Stimulated activated CD4-positive, alpha-beta T cell treated with anti-CD3 and anti-CD28 coated beads, Interleukin-4, amount 100 ng/mL, for 48 hours (primary cell): ENCODE results near the gene COA8.
"Not testable (repeated sequence)": the region's sequence is repeated elsewhere in the genome, so short reads cannot be mapped to it uniquely, and the experiment has no call there.

Source experiments
- DNase-seq, 2 donors: peaks; one replicate each; pipeline ENCODE4 v3.0.0-alpha.2; 2020; ENCODE audit warnings: low read depth in 2 of 2

COA8 gene

GRCh38 chr14:103574104-103574503, 11.3 kb downstream of the COA8 start:
- DNase-seq: no peak

DNA sequence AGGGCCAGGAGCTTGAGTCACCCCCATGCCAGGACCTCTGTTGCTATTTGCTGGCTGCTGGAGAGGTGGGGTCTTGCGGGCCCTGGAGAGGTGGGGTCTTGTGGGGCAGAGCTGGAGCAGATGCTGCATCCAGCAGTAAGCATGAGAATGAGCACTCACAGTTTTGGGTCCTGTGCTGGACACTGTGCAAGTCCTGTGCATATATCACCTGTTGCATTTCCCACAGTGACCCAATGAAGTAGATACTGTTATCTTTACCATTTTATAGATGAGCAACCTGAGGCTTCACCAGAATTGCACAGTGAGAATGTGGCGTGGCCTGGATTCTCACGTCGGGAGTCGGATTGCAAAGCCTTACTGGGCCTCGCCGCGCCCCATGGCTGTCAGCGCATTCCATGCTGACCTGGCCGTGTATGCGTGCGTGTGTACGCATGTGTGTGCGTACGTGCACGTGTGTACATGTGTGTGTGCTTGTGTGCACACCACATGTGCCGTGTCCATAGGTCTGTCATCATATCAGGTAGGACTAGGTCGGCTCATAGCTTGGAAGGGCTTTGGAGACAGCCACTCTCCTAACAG, 12.0 kb downstream of the COA8 start:
- no peak for DNase-seq

- DNase-seq: no peak
These were observed 13.7 kb downstream of the COA8 start for GRCh38 chr14:103576371-103577024.

- no peak for DNase-seq
These were observed 15.8 kb downstream of the COA8 start for GRCh38 chr14:103578401-103579075.

DNA sequence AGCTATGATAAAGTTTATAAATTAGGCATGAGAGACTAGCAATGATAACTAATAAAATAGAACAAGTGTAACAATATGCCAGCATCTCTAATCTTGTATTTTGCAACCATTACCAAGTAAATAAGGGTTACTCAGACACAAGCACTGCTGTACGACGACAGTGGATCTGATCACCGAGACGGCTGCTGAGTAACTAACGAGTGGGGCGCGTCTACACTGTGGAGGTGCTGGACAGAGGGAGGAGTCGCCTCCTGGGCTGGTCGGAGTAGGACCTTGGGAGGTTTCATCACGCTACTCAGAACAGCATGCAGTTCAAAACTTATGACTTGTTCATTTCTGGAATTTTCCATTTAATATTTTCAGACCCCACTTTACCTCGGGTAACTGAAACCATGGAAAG, 18.4 kb downstream of the COA8 start:
- no peak for DNase-seq

- no peak for DNase-seq
These were observed 19.4 kb downstream of the COA8 start for GRCh38 chr14:103581954-103582703.

DNA sequence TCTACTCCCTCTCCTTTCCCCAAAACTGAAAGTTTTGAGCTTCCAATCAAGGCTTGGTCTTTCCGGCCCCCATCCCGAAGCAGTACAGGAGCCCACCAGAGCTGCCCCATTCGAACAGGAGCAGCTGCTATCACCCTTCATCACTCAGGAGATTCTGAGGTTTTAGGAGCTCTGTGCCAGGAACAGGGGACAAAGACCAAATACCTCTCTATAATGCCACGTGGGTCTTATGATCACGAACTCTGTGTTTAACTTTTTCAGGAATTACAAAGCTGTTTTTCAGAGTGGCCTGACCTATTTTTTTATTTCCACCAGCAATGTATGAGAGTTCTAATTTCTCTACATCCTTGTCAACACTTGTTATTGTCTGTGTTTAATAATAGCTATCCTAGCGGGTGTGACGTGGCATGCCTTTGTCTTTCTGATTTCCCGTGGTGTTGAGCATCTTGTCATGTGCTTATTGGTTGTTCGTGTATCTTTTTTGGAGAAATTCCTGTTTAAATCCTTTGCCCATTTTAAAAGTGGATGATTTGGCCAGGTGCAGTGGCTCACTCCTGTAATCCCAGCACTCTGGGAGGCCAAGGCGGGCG, 21.7 kb downstream of the COA8 start:
- DNase-seq: no peak

DNA sequence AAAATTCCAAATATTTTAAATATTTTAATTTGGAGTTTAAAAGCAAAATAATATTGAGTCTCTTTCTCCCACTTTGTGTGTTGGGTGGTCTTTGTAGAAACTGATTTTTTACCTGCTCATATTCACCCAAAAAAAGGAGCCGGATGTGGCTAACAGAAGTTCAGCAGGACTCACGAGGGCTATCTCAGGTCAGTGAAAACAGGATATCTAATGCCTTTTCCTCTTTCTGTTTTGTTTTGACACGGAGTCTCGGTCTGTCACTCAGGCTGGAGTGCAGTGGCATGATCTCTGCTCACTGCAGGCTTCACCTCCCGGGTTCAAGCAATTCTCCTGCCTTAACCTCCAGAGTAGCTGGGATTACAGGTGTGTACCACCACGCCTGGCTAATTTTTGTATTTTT, 30.8 kb downstream of the COA8 start:
- no peak for DNase-seq

DNA sequence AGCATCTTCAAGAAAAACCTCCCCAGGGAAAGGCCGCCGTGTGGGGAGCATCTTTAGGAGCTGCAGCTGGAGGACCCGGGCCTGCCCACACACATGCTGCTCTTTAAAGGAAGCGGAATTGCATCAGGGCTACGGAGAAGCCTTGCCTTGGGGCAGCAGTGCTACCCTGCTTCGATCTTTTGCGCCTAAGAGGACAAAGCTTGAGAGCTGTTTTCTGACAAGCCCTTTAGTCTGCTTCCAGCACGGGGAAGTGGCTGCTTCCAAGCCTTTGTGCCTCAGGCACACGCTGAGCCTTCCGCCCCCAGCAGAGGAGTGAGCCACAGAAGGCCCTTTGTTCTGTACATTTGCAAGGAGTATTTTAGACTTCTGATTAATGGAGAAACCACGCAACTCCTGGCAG, 31.5 kb downstream of the COA8 start:
- DNase-seq: no peak

- peak in 1 of 2 donors; percentile 4 for DNase-seq
These were observed 35.0 kb downstream of the COA8 start for GRCh38 chr14:103597623-103598377.

GRCh38 chr14:103600503-103600902, 37.7 kb downstream of the COA8 start:
- DNase-seq: no peak

DNA sequence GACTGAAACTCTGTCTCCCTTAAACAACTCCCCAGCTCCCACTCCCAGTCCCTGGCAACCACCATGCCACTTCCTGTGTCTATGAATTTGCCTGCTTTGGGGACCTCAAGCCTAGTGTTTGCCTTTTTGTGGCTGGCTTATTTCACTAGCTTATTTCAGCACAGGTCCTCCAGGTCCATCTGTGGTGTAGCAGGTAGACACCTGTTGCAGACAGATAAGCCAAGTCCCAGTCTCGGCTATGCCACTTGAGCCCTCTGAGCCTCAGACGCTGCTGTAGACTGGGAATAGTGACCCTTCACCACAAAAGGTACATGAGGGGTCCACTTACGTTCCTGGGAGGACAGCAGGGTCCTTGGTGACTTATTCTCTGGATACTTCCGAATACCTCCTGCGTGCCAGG, 41.9 kb downstream of the COA8 start:
- DNase-seq: no peak

DNA sequence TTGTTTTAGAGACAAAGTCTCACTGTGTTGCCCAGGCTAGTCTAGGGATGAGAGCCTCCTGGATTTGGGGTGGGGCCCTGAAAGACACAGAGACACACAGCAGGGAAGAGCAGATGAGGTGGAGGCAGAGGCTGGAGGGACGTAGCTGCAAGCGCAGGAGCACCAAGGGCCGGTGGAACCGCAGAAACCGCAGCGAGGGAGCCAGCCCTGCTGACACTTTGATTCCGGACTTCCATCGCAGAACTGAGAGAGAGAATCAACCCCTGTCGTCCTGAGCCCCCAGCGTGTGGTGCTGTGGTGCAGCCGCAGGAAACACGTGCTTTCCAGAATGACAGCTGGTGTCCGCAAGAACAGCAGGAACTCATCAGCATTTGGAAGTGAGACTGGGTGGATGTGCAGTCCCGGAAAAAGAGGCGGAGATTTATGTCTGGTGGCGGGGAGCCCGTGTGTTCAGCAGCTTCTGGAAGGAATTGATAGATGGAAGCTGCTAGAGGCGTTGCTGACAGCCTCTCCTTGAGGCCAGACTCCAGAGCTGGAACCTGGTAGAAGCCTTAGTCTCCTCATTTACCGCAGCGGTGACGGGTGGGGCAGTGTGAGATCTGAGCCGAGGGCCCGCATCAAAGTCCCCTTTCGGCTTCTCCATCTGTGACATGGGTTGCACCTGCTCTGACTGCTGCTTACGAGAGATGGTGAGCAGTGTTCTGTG, 44.4 kb downstream of the COA8 start:
- DNase-seq: peak in 1 of 2 donors; percentile 37

- no peak for DNase-seq
These were observed 45.1 kb downstream of the COA8 start for GRCh38 chr14:103607822-103608221.

DNA sequence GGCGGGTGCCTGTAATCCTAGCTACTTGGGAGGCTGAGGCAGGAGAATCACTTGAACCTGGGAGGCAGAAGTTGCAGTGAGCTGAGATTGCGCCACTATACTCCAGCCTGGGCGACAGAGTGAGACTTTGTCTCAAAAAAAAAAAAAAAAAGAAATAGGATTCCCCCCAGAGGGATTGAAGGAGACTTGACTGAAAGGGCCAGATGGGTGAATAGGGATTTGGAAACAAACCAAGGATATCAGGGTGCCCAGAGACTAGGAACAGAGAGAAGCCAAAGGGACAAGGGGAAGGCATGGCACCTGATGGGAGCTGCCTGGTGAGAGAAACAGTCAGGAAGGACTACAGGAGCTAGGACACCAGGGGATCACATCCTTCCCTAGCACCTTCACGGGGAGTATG, 46.3 kb downstream of the COA8 start:
- DNase-seq: not testable (repeated sequence)

GRCh38 chr14:103611215-103611614, 48.5 kb downstream of the COA8 start:
- DNase-seq: no peak

GRCh38 chr14:103613517-103613916, 50.8 kb downstream of the COA8 start:
- no peak for DNase-seq

DNA sequence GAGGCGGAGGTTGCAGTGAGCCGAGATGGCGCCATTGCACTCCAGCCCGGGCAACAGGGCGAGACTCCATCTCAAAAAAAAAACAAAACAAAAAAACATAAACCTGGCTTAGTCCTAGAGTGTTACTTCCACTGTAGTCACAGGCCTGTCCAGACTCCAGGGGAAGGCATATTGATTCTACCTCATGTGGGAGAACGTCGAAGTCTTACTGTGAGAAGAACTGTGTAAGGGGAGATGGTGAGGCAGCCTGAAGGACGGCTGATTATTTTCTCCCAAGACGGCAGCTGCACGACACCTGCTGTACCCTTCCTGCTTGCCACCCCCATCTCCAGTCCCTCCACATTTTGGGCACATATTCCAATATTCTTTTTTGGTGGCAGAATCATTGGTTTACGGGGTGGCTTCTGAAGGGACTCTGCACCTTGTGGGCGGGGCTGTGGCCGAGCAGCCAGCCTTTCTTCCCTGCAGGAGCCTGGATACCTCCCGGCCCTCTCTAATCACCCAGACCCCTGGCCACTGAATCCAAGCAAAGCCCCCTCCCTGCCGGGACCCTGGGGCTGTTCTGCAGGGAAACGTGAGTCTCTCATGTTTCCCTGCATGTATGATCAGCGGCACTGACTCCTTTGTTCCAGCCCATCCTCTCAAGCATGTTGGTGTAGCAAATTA, 54.0 kb downstream of the COA8 start:
- no peak for DNase-seq

- no peak for DNase-seq
These were observed 56.3 kb downstream of the COA8 start for GRCh38 chr14:103619057-103619456.

GRCh38 chr14:103621860-103622259, 59.1 kb downstream of the COA8 start:
- no peak for DNase-seq
